Kidney (tissue), 14 donors: ENCODE results near the gene ZDHHC7. TPM values are rescaled to one million over a fixed set of nuclear protein-coding genes. Genes with fewer than 3 reads are reported as not detected.

Experiments used
- DNase-seq, 5 donors: peaks; one replicate each; pipeline ENCODE4 v3.0.0-alpha.2; 2013 to 2020
- FAIRE-seq: peaks from 2 replicates; lab custom pipeline; 2012; peaks lifted over from hg19 to GRCh38; lab: Jason Lieb, UNC
- H3K27ac ChIP-seq, 2 donors: one replicate each; pipeline ENCODE4 v1.7.0; 2013; ENCODE audit warnings: low read depth in 2 of 2, low read length in 2 of 2, inconsistent platforms in 1 of 2
- H3K27me3 ChIP-seq: one replicate; pipeline ENCODE4 v1.7.1; 2013; ENCODE audit warnings: low read length, inconsistent platforms; ENCODE audit not compliant: control insufficient read depth, insufficient read depth
- H3K36me3 ChIP-seq, 3 donors: one replicate each; pipeline versions ENCODE4 v1.7.0 to v1.7.1; 2013; ENCODE audit warnings: low read length in 3 of 3, control low read depth in 1 of 3, inconsistent platforms in 1 of 3; ENCODE audit not compliant: insufficient read depth in 3 of 3, control insufficient read depth in 2 of 3
- H3K4me1 ChIP-seq, 3 donors: one replicate each; pipeline versions ENCODE4 v1.7.0 to v1.7.1; 2013; ENCODE audit warnings: low read length in 3 of 3, inconsistent platforms in 1 of 3, low read depth in 1 of 3; ENCODE audit not compliant: control insufficient read depth in 2 of 3, insufficient read depth in 2 of 3
- H3K4me3 ChIP-seq, 3 donors: one replicate each; pipeline versions ENCODE4 v1.7.0 to v1.8.1; 2013; ENCODE audit warnings: low read length in 3 of 3, control low read depth in 1 of 3, inconsistent platforms in 1 of 3
- H3K9ac ChIP-seq, 3 donors: one replicate each; pipeline versions ENCODE4 v1.7.0 to v1.7.1; 2013; ENCODE audit warnings: low read length in 3 of 3, control low read depth in 1 of 3, inconsistent platforms in 1 of 3
- H3K9me3 ChIP-seq, 3 donors: one replicate each; pipeline versions ENCODE4 v1.7.0 to v1.7.1; 2013; ENCODE audit warnings: low read length in 3 of 3, control low read depth in 1 of 3, inconsistent platforms in 1 of 3; ENCODE audit not compliant: control insufficient read depth in 2 of 3, insufficient read depth in 1 of 3
- intact Hi-C: fragments of 100-400 bp; cut with DNase I; formaldehyde crosslinking; loops from one replicate; pipeline ENCODE4 v1.11.1; 2022
- polyA plus RNA-seq: library from polyadenylated mRNA; stranded (reverse); fragments of 350-450 nt; fragmentation: Illumina TruSeq; extraction: RNeasy Lipid Tissue Mini Kit (QIAGEN cat#74804); gene quantifications from one replicate; pipeline ENCODE4 v1.2.3, GENCODE V29; 2014; ENCODE audit warnings: low read depth, low replicate concordance; ENCODE audit not compliant: insufficient read depth
- total RNA-seq: library from RNA; stranded (reverse); fragmentation: NEBNext Ultra II Directional; extraction: Animal tissue kit (Norgen Biotek cat#: 25700); gene quantifications from one replicate; pipeline ENCODE4 v1.2.1, GENCODE V29; 2021
- TF ChIP-seq, protein P1 (sequence below): IDR thresholded peaks from 3 replicates; pipeline ENCODE4 v1.5.1; 2012; ENCODE audit warnings: mild to moderate bottlenecking, moderate library complexity, borderline replicate concordance; ENCODE audit not compliant: insufficient read depth; ENCODE audit errors: extremely low read depth
- donor health status: control.
- donor health status: control.
- donor health status: control.
- donor health status: control.
- donor health status: control.
- donor health status: DM: yes; HTN: yes; CAD: no.
- donor health status: Normal renal cell carcinoma (clear cell type).

Gene ZDHHC7
- total and polyA plus RNA-seq, 2 donors from 2014 or later: 23.4 to 54.4 TPM

DNA sequence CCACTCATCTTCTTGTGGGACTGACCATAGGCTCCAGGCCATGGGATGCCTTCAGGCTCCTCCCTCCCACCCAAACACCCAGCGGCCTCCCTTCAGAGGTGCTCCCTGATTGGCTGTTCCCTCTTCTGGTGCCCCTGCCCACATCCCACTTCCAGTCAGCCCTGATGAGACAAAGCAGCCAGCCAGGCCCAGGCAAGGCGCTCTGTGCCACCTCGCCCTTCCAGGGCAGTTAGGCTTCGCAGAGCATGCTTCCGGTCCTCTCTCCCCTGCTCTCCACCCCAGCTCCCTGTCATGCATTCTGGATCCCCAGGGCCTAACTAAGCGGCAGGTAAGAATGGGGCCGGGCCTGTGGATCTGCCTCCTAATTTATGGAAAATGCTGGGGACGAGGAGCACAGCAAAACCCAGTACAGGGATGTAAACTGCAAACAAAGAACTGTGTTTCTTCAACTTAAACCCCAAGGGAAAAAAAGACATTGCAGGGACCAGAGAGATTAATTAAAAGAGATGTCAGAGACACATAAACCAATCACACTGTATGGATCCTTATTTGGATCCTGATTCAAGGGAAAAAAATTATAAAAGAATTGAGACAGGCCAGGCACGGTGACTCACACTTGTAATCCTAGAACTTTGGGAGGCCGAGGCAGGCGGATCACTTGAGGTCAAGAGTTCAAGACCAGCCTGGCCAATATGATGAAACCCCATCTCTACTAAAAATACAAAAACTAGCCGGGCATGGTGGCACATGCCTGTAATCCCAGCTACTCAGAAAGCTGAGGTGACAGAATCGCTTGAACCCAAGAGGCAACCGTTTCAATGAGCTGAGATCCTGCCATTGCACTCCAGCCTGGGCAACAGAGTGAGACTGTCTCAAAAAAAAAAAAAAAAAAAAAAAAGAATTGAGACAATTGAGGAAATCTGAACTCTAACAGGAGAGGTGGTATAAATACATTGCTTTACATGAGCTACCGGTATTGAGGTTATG is 26.0 kb downstream of the ZDHHC7 start:
- Histone ChIP-seq H3K4me3 (no peak overlapping the region), H3K9ac (no peak overlapping the region), H3K27me3 (no peaks in the 10 kb centered on the region), H3K36me3 (peaks cover 4 to 39% (median 36%) of the 10 kb centered on the region in 3 donors), H3K27ac (no peak overlapping the region), H3K4me1 (peaks cover 0 to 2% (median 0%) of the 10 kb centered on the region in 3 donors), H3K9me3 (no peaks in the 10 kb centered on the region)
- peak in 1 of 5 donors; percentile 54 for DNase-seq
- intact Hi-C loops: no loop called here
- no peak for FAIRE-seq
- TF ChIP-seq, protein P1, sequence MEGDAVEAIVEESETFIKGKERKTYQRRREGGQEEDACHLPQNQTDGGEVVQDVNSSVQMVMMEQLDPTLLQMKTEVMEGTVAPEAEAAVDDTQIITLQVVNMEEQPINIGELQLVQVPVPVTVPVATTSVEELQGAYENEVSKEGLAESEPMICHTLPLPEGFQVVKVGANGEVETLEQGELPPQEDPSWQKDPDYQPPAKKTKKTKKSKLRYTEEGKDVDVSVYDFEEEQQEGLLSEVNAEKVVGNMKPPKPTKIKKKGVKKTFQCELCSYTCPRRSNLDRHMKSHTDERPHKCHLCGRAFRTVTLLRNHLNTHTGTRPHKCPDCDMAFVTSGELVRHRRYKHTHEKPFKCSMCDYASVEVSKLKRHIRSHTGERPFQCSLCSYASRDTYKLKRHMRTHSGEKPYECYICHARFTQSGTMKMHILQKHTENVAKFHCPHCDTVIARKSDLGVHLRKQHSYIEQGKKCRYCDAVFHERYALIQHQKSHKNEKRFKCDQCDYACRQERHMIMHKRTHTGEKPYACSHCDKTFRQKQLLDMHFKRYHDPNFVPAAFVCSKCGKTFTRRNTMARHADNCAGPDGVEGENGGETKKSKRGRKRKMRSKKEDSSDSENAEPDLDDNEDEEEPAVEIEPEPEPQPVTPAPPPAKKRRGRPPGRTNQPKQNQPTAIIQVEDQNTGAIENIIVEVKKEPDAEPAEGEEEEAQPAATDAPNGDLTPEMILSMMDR: no peak

- intact Hi-C loops: no loop called here
- TF ChIP-seq, protein P1: no peak
- FAIRE-seq: no peak
- Histone ChIP-seq H3K27ac (no peak overlapping the region), H3K9me3 (no peaks in the 10 kb centered on the region), H3K4me1 (peaks cover 0 to 4% (median 0%) of the 10 kb centered on the region in 3 donors), H3K36me3 (peaks cover 0 to 36% (median 22%) of the 10 kb centered on the region in 3 donors), H3K27me3 (no peaks in the 10 kb centered on the region), H3K4me3 (no peak overlapping the region), H3K9ac (no peak overlapping the region)
- DNase-seq: peak in 1 of 5 donors; percentile 22
Measured at GRCh38 chr16:84982434-84982833, 28.9 kb downstream of the ZDHHC7 start.

DNA sequence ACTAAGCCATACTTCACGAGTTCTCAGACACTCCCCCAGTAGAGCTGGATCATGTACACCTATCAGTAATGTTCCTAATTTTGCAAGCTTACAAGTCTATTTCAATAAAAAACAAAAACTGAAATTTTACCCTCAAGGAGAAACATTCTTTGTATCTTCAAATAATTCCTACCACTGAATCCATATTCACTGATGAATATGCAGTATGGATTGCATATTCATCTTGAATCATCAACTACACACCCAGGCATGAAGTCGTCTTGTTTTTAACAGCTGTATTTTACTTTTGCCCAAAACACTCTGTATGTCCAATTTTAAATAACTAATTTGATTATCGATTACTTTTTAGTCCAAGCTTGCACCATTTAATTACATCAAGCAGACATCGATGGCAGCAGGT is 31.8 kb downstream of the ZDHHC7 start:
- intact Hi-C loops: no loop called here

More for the DNA sequence above, 31.8 kb downstream of the ZDHHC7 start:
- H3K36me3 ChIP-seq: peaks cover 0 to 48% (median 31%) of the 10 kb centered on the region in 3 donors
- H3K4me1 ChIP-seq: peaks cover 0 to 4% (median 3%) of the 10 kb centered on the region in 3 donors
- H3K9me3 ChIP-seq: no peaks in the 10 kb centered on the region
- H3K4me3 ChIP-seq: no peak overlapping the region
- H3K27ac ChIP-seq: no peak overlapping the region
- FAIRE-seq (no peak), DNase-seq (no peak)
- H3K9ac ChIP-seq: no peak overlapping the region
- TF ChIP-seq, protein P1: no peak
- no peaks in the 10 kb centered on the region for H3K27me3 ChIP-seq
